ENCODE data around the gene ZNF32.
"Not testable (repeated sequence)": the region's sequence is repeated elsewhere in the genome, so short reads cannot be mapped to it uniquely, and the experiment has no call there.

ZNF32 gene

GRCh38 chr10:43640603-43641002 lies 8.1 kb downstream of the ZNF32 start:
- H3K4me1 ChIP-seq (ENCODE audit: control insufficient read depth, insufficient read depth, low read length), result no peaks in the 10 kb centered on the region
- no peak overlapping the region for H3K4me3 ChIP-seq (ENCODE audit: low read length in 2 of 2)
- H3K27me3 ChIP-seq (ENCODE audit: control insufficient read depth in 1 of 2, insufficient read depth in 2 of 2, low read length in 2 of 2), result no peaks in the 10 kb centered on the region
- H3K9me3 ChIP-seq (ENCODE audit: control insufficient read depth in 2 of 2, low read length in 2 of 2), result peaks cover 39 to 42% of the 10 kb centered on the region in 2 donors
- H3K27ac ChIP-seq (ENCODE audit: low read length), result no peak overlapping the region
- H3K9ac ChIP-seq (ENCODE audit: low read length in 2 of 2), result no peak overlapping the region
- H3K36me3 ChIP-seq (ENCODE audit: control insufficient read depth in 2 of 2, insufficient read depth in 2 of 2, low read length in 2 of 2), result peaks cover 28 to 32% of the 10 kb centered on the region in 2 donors

GRCh38 chr10:43635816-43636215 lies 12.9 kb downstream of the ZNF32 start:
- H3K9me3 ChIP-seq (ENCODE audit: control insufficient read depth in 2 of 2, low read length in 2 of 2); H3K4me3 ChIP-seq (ENCODE audit: low read length in 2 of 2); H3K27me3 ChIP-seq (ENCODE audit: control insufficient read depth in 1 of 2, insufficient read depth in 2 of 2, low read length in 2 of 2); H3K4me1 ChIP-seq (ENCODE audit: control insufficient read depth, insufficient read depth, low read length); H3K9ac ChIP-seq (ENCODE audit: low read length in 2 of 2); H3K27ac ChIP-seq (ENCODE audit: low read length); H3K36me3 ChIP-seq (ENCODE audit: control insufficient read depth in 2 of 2, insufficient read depth in 2 of 2, low read length in 2 of 2): not testable (repeated sequence)

GRCh38 chr10:43628956-43629355 lies 19.7 kb downstream of the ZNF32 start:
- H3K27ac ChIP-seq (ENCODE audit: low read length), result no peak overlapping the region
- H3K36me3 ChIP-seq (ENCODE audit: control insufficient read depth in 2 of 2, insufficient read depth in 2 of 2, low read length in 2 of 2), result no peaks in the 10 kb centered on the region
- H3K9ac ChIP-seq (ENCODE audit: low read length in 2 of 2), result no peak overlapping the region
- peaks cover 0 to 7% of the 10 kb centered on the region in 2 donors for H3K9me3 ChIP-seq (ENCODE audit: control insufficient read depth in 2 of 2, low read length in 2 of 2)
- H3K27me3 ChIP-seq (ENCODE audit: control insufficient read depth in 1 of 2, insufficient read depth in 2 of 2, low read length in 2 of 2), result no peaks in the 10 kb centered on the region
- H3K4me1 ChIP-seq (ENCODE audit: control insufficient read depth, insufficient read depth, low read length), result no peaks in the 10 kb centered on the region
- no peak overlapping the region for H3K4me3 ChIP-seq (ENCODE audit: low read length in 2 of 2)

- Histone ChIP-seq H3K4me1 (ENCODE audit: control insufficient read depth, insufficient read depth, low read length) (no peaks in the 10 kb centered on the region), H3K9me3 (ENCODE audit: control insufficient read depth in 2 of 2, low read length in 2 of 2) (peaks cover 0 to 3% of the 10 kb centered on the region in 2 donors), H3K4me3 (ENCODE audit: low read length in 2 of 2) (no peak overlapping the region), H3K36me3 (ENCODE audit: control insufficient read depth in 2 of 2, insufficient read depth in 2 of 2, low read length in 2 of 2) (no peaks in the 10 kb centered on the region), H3K27ac (ENCODE audit: low read length) (no peak overlapping the region), H3K27me3 (ENCODE audit: control insufficient read depth in 1 of 2, insufficient read depth in 2 of 2, low read length in 2 of 2) (no peaks in the 10 kb centered on the region), H3K9ac (ENCODE audit: low read length in 2 of 2) (no peak overlapping the region)
Measured at GRCh38 chr10:43627942-43628341, 20.7 kb downstream of the ZNF32 start.

- Histone ChIP-seq H3K9ac (ENCODE audit: low read length in 2 of 2) (no peak overlapping the region), H3K27ac (ENCODE audit: low read length) (no peak overlapping the region)
Measured at GRCh38 chr10:43623351-43623750, 25.3 kb downstream of the ZNF32 start.

GRCh38 chr10:43622038-43622437 lies 26.6 kb downstream of the ZNF32 start:
- H3K27me3 ChIP-seq (ENCODE audit: control insufficient read depth in 1 of 2, insufficient read depth in 2 of 2, low read length in 2 of 2), result no peaks in the 10 kb centered on the region
- H3K27ac ChIP-seq (ENCODE audit: low read length), result no peak overlapping the region
- H3K4me3 ChIP-seq (ENCODE audit: low read length in 2 of 2), result no peak overlapping the region
- H3K9ac ChIP-seq (ENCODE audit: low read length in 2 of 2), result no peak overlapping the region
- H3K4me1 ChIP-seq (ENCODE audit: control insufficient read depth, insufficient read depth, low read length), result no peaks in the 10 kb centered on the region
- no peaks in the 10 kb centered on the region for H3K36me3 ChIP-seq (ENCODE audit: control insufficient read depth in 2 of 2, insufficient read depth in 2 of 2, low read length in 2 of 2)
- H3K9me3 ChIP-seq (ENCODE audit: control insufficient read depth in 2 of 2, low read length in 2 of 2), result peaks cover 0 to 2% of the 10 kb centered on the region in 2 donors

More at GRCh38 chr10:43623351-43623750, 25.3 kb downstream of the ZNF32 start:
- Histone ChIP-seq H3K4me3 (ENCODE audit: low read length in 2 of 2) (peak overlapping the region; percentile 36 to 47), H3K36me3 (ENCODE audit: control insufficient read depth in 2 of 2, insufficient read depth in 2 of 2, low read length in 2 of 2) (no peaks in the 10 kb centered on the region), H3K27me3 (ENCODE audit: control insufficient read depth in 1 of 2, insufficient read depth in 2 of 2, low read length in 2 of 2) (no peaks in the 10 kb centered on the region), H3K9me3 (ENCODE audit: control insufficient read depth in 2 of 2, low read length in 2 of 2) (no peaks in the 10 kb centered on the region), H3K4me1 (ENCODE audit: control insufficient read depth, insufficient read depth, low read length) (no peaks in the 10 kb centered on the region)

- Histone ChIP-seq H3K4me1 (ENCODE audit: control insufficient read depth, insufficient read depth, low read length) (no peaks in the 10 kb centered on the region), H3K27ac (ENCODE audit: low read length) (no peak overlapping the region), H3K27me3 (ENCODE audit: control insufficient read depth in 1 of 2, insufficient read depth in 2 of 2, low read length in 2 of 2) (no peaks in the 10 kb centered on the region), H3K9me3 (ENCODE audit: control insufficient read depth in 2 of 2, low read length in 2 of 2) (peaks cover 4 to 7% of the 10 kb centered on the region in 2 donors), H3K4me3 (ENCODE audit: low read length in 2 of 2) (no peak overlapping the region), H3K9ac (ENCODE audit: low read length in 2 of 2) (no peak overlapping the region), H3K36me3 (ENCODE audit: control insufficient read depth in 2 of 2, insufficient read depth in 2 of 2, low read length in 2 of 2) (peaks cover 8 to 15% of the 10 kb centered on the region in 2 donors)
Measured at GRCh38 chr10:43619368-43619767, 29.3 kb downstream of the ZNF32 start.

- no peak overlapping the region for H3K27ac ChIP-seq (ENCODE audit: low read length)
- peaks cover 4 to 7% of the 10 kb centered on the region in 2 donors for H3K9me3 ChIP-seq (ENCODE audit: control insufficient read depth in 2 of 2, low read length in 2 of 2)
- no peaks in the 10 kb centered on the region for H3K27me3 ChIP-seq (ENCODE audit: control insufficient read depth in 1 of 2, insufficient read depth in 2 of 2, low read length in 2 of 2)
- no peak overlapping the region for H3K4me3 ChIP-seq (ENCODE audit: low read length in 2 of 2)
- H3K4me1 ChIP-seq (ENCODE audit: control insufficient read depth, insufficient read depth, low read length), result no peaks in the 10 kb centered on the region
- peaks cover 8 to 19% of the 10 kb centered on the region in 2 donors for H3K36me3 ChIP-seq (ENCODE audit: control insufficient read depth in 2 of 2, insufficient read depth in 2 of 2, low read length in 2 of 2)
- H3K9ac ChIP-seq (ENCODE audit: low read length in 2 of 2), result no peak overlapping the region
Measured at GRCh38 chr10:43616697-43617370, 31.8 kb downstream of the ZNF32 start.

- Histone ChIP-seq H3K27me3 (ENCODE audit: control insufficient read depth in 1 of 2, insufficient read depth in 2 of 2, low read length in 2 of 2) (no peaks in the 10 kb centered on the region), H3K4me3 (ENCODE audit: low read length in 2 of 2) (no peak overlapping the region), H3K36me3 (ENCODE audit: control insufficient read depth in 2 of 2, insufficient read depth in 2 of 2, low read length in 2 of 2) (peaks cover 6 to 7% of the 10 kb centered on the region in 2 donors), H3K9me3 (ENCODE audit: control insufficient read depth in 2 of 2, low read length in 2 of 2) (no peaks in the 10 kb centered on the region), H3K4me1 (ENCODE audit: control insufficient read depth, insufficient read depth, low read length) (peaks cover 6% of the 10 kb centered on the region), H3K27ac (ENCODE audit: low read length) (no peak overlapping the region), H3K9ac (ENCODE audit: low read length in 2 of 2) (no peak overlapping the region)
Measured at GRCh38 chr10:43610636-43611035, 38.0 kb downstream of the ZNF32 start.

- H3K9me3 ChIP-seq (ENCODE audit: control insufficient read depth in 2 of 2, low read length in 2 of 2), result no peaks in the 10 kb centered on the region
- H3K4me3 ChIP-seq (ENCODE audit: low read length in 2 of 2), result peak overlapping the region; percentile 70 to 83
- peak overlapping the region; percentile 60 to 80 for H3K9ac ChIP-seq (ENCODE audit: low read length in 2 of 2)
- H3K4me1 ChIP-seq (ENCODE audit: control insufficient read depth, insufficient read depth, low read length), result peaks cover 6% of the 10 kb centered on the region
- H3K36me3 ChIP-seq (ENCODE audit: control insufficient read depth in 2 of 2, insufficient read depth in 2 of 2, low read length in 2 of 2), result peaks cover 0 to 6% of the 10 kb centered on the region in 2 donors
- H3K27ac ChIP-seq (ENCODE audit: low read length), result no peak overlapping the region
- H3K27me3 ChIP-seq (ENCODE audit: control insufficient read depth in 1 of 2, insufficient read depth in 2 of 2, low read length in 2 of 2), result no peaks in the 10 kb centered on the region
Measured at GRCh38 chr10:43607199-43607573, 41.5 kb downstream of the ZNF32 start.
